Endothelial cell of umbilical vein (primary cell): ENCODE measurements around the gene SMAD3. TPM values are rescaled to one million over a fixed set of nuclear protein-coding genes. Genes with fewer than 3 reads are reported as not detected.

Experiments used
- BruUV-seq: library from RNA; stranded (reverse); fragments of 400-500 nt; replicated peaks from 2 replicates; lab custom pipeline; 2021; lab: Mats Ljungman, UMichigan
- CTCF ChIA-PET: fragments of 300-600, 350-600 bp; sonication (Branson Sonifier 250); formaldehyde crosslinking; loops from one replicate; lab custom pipeline; 2021; ENCODE audit warnings: antibody characterized with exemption, inconsistent platforms; lab: Charles Lee
- POLR2A ChIA-PET: fragments of 300-600, 350-600 bp; sonication (Branson Sonifier 250); formaldehyde crosslinking; loops from one replicate; lab custom pipeline; 2021; ENCODE audit warnings: antibody characterized with exemption, inconsistent platforms; lab: Charles Lee
- DNase-seq: peaks from one replicate; pipeline ENCODE4 v3.0.0-alpha.2; 2011; ENCODE audit warnings: low read depth, low spot score
- FAIRE-seq: peaks from 2 replicates; lab custom pipeline; 2011; peaks lifted over from hg19 to GRCh38; lab: Jason Lieb, UNC
- H2AFZ ChIP-seq: 2 replicates; pipeline ENCODE4 v1.6.0; 2012; ENCODE audit warnings: low read depth, low read length, control low read depth, inconsistent platforms
- H3K27ac ChIP-seq: 2 replicates; pipeline ENCODE4 v1.5.1; 2011; ENCODE audit warnings: low read depth, mild to moderate bottlenecking, control low read depth, low read length, moderate library complexity; ENCODE audit not compliant: insufficient read depth
- H3K27me3 ChIP-seq, 2 experiments: 2 replicates each; pipeline versions ENCODE4 v1.6.0 to v1.6.1; 2011; ENCODE audit warnings: low read length in 2 of 2, mixed read lengths in 1 of 2; ENCODE audit not compliant: control insufficient read depth in 2 of 2, insufficient read depth in 2 of 2
- H3K36me3 ChIP-seq, 2 experiments: 2 replicates in 1 of 2; 3 replicates in 1 of 2; pipeline ENCODE4 v1.5.1; 2011; ENCODE audit warnings: low read length in 2 of 2, mild to moderate bottlenecking in 1 of 2, moderate library complexity in 1 of 2; ENCODE audit not compliant: control insufficient read depth in 2 of 2, insufficient read depth in 2 of 2; ENCODE audit errors: extremely low read depth in 1 of 2
- H3K4me1 ChIP-seq: 3 replicates; pipeline ENCODE4 v1.5.1; 2011; ENCODE audit warnings: mild to moderate bottlenecking, low read length; ENCODE audit not compliant: control insufficient read depth, insufficient read depth; ENCODE audit errors: extremely low read depth
- H3K4me2 ChIP-seq: 2 replicates; pipeline ENCODE4 v1.6.1; 2011; ENCODE audit warnings: low read length, control low read depth, mixed read lengths; ENCODE audit not compliant: insufficient read depth
- H3K4me3 ChIP-seq, 3 experiments: fragments of 200-600 bp in 1 of 3; sonication (generic), shearing (Covaris generic) in 1 of 3; replicated peaks in 1 of 3; 2 replicates each; pipeline ENCODE4 v1.5.1; 2011 to 2016; ENCODE audit warnings: control low read depth in 3 of 3, low read length in 3 of 3, mild to moderate bottlenecking in 2 of 3, inconsistent platforms in 1 of 3, low read depth in 1 of 3, moderate library complexity in 1 of 3; ENCODE audit not compliant: insufficient read depth in 1 of 3
- H3K79me2 ChIP-seq: 2 replicates; pipeline ENCODE4 v1.6.0; 2012; ENCODE audit warnings: low read length, inconsistent platforms; ENCODE audit not compliant: control insufficient read depth, insufficient read depth
- H3K9ac ChIP-seq: replicated peaks from 2 replicates; pipeline ENCODE3; 2011; ENCODE audit warnings: low read length, control low read depth; ENCODE audit not compliant: insufficient read depth; ENCODE audit errors: extremely low read depth
- H3K9me1 ChIP-seq: replicated peaks from 3 replicates; pipeline ENCODE4 v1.6.0; 2011; ENCODE audit warnings: mild to moderate bottlenecking, low read length; ENCODE audit not compliant: control insufficient read depth, insufficient read depth; ENCODE audit errors: extremely low read depth
- H3K9me3 ChIP-seq: replicated peaks from 2 replicates; pipeline ENCODE4 v1.5.1; 2012; ENCODE audit warnings: low read length, inconsistent platforms; ENCODE audit not compliant: control insufficient read depth, insufficient read depth
- H4K20me1 ChIP-seq: replicated peaks from 2 replicates; pipeline ENCODE3; 2011; ENCODE audit warnings: mild to moderate bottlenecking, low read length; ENCODE audit not compliant: control insufficient read depth, insufficient read depth; ENCODE audit errors: extremely low read depth
- EZH2 ChIP-seq: IDR thresholded peaks from 2 replicates; pipeline ENCODE4 v1.6.1; 2012; ENCODE audit warnings: borderline replicate concordance, low read depth, mild to moderate bottlenecking, moderate library complexity, low read length, inconsistent platforms; ENCODE audit not compliant: severe bottlenecking
- FOS ChIP-seq: IDR thresholded peaks from 2 replicates; pipeline ENCODE4 v1.6.1; 2011; ENCODE audit warnings: mild to moderate bottlenecking, low read length, moderate library complexity, borderline replicate concordance; ENCODE audit not compliant: insufficient read depth
- GATA2 ChIP-seq: IDR thresholded peaks from 2 replicates; pipeline ENCODE4 v1.7.0; 2011; ENCODE audit warnings: low read depth, mild to moderate bottlenecking, moderate library complexity, mixed read lengths, low read length; ENCODE audit not compliant: insufficient read length, insufficient read depth
- JUN ChIP-seq: IDR thresholded peaks from 2 replicates; pipeline ENCODE4 v1.6.1; 2011; ENCODE audit warnings: borderline replicate concordance, low read depth; ENCODE audit not compliant: insufficient read length, insufficient read depth
- dilution Hi-C: fragments of 300-500 bp; cut with MboI; formaldehyde crosslinking; loops from one replicate; pipeline ENCODE4 v1.15.0; 2019; ENCODE audit warnings: low sequenced_read_pairs; ENCODE audit not compliant: extremely low pct_ligation_motif_present
- intact Hi-C: fragments of 100-400 bp; cut with micrococcal nuclease; formaldehyde crosslinking; loops from one replicate; pipeline ENCODE4 v1.10.0; 2022
- polyA plus RNA-seq, 4 experiments: library from polyadenylated mRNA; depleted of rRNA in 3 of 4; stranded (reverse) in 3 of 4; unstranded in 1 of 4; fragments of >200 nt; gene quantifications; 2 replicates each; pipeline versions ENCODE4 v1.2.1 to v1.2.3, GENCODE V29; 2011 to 2012; ENCODE audit warnings: missing spikeins in 1 of 4
- total RNA-seq: library from RNA; stranded (reverse); gene quantifications from 2 replicates; pipeline ENCODE4 v1.2.3, GENCODE V29; 2021
- TF ChIP-seq, protein P1 (sequence below): IDR thresholded peaks from 2 replicates; pipeline ENCODE4 v1.6.1; 2011; ENCODE audit not compliant: insufficient read depth, insufficient read length

SMAD3 gene
- total and polyA plus RNA-seq, 2 donors (not counting 3 experiments of a cell fraction or from before 2014, with no cell fraction given), result 56.4 to 88.2 TPM

DNA sequence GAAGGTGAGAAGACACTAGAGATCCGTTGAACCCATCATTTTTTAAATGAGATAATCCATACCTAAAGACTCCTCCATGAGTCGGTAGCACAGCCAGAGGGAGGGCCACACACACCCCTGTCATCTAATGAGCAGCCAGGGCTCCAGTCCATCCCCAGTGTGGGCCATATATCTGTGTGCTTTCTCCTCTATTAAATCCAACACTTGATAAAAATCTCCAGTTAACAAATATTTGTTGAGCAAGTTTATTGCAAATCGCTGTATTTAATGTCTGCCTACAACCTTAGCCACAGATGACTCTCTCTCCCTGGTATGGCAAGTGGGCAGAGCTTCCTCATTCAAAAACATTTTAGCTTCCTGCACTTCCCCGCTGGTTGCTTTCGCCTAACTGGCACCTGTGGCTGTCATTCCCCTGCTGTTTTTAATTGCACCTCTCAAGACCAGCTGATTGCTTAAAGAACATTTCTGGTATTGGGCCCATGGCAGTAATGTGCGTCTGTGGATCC lies 82.8 kb downstream of the SMAD3 start:
- peak overlapping the region; percentile 26 for H3K4me2 ChIP-seq
- H2AFZ ChIP-seq, result no peak overlapping the region
- H3K9me1 ChIP-seq, result no peaks in the 10 kb centered on the region
- ChIA-PET POLR2A (interaction anchor here (0.8 to 1.4 kb wide), 3 partner anchors 10 to 83 kb away, joined by 3 to 8 read pairs (median 6); partner anchors contain the start of gene SMAD3), CTCF (interaction anchor here (0.8 to 3.3 kb wide), 8 partner anchors 10 to 265 kb away, joined by 3 to 8 read pairs (median 4); no protein-coding TSS in a partner anchor)
- no peak overlapping the region for H3K4me3 ChIP-seq
- DNase-seq (peak; percentile 71), FAIRE-seq (peak; percentile 75)
- no peaks in the 10 kb centered on the region for H3K27me3 ChIP-seq
- H3K4me1 ChIP-seq, result peaks cover 68% of the 10 kb centered on the region
- H4K20me1 ChIP-seq, result no peaks in the 10 kb centered on the region
- peak overlapping the region; percentile 100 for H3K27ac ChIP-seq
- peak overlapping the region; percentile 92 for H3K9ac ChIP-seq
- intact Hi-C loops, result loop anchor here (5.0 kb wide), 1 partner anchor 136 kb away; no protein-coding TSS in a partner anchor
- H3K79me2 ChIP-seq, result peaks cover 85% of the 10 kb centered on the region
- BruUV-seq, result no TSS peak
- no peaks in the 10 kb centered on the region for H3K36me3 ChIP-seq
- no peaks in the 10 kb centered on the region for H3K9me3 ChIP-seq
- dilution Hi-C loops, result no loop called here
- TF ChIP-seq JUN (no peak), FOS (peak; percentile 24), EZH2 (no peak), GATA2 (peak; percentile 40)
- TF ChIP-seq, protein P1, sequence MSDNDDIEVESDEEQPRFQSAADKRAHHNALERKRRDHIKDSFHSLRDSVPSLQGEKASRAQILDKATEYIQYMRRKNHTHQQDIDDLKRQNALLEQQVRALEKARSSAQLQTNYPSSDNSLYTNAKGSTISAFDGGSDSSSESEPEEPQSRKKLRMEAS, result no peak
